DMS53 treated with DMSO at 0.1 percent for 48 hours (cell line): ENCODE measurements around the gene GNB5.
"Not testable (repeated sequence)": the region's sequence is repeated elsewhere in the genome, so short reads cannot be mapped to it uniquely, and the experiment has no call there.

Source experiments
- DNase-seq: peaks from one replicate; lab custom pipeline; 2025; ENCODE audit not compliant: unreplicated experiment; lab: John Stamatoyannopoulos, UW

Gene GNB5

GRCh38 chr15:52097180-52097579 lies 94.0 kb downstream of the GNB5 start:
- no peak for DNase-seq

- DNase-seq, result not testable (repeated sequence)
Observed at GRCh38 chr15:52096536-52096935, 94.7 kb downstream of the GNB5 start.

- no peak for DNase-seq
Observed at GRCh38 chr15:52095597-52096262, 95.5 kb downstream of the GNB5 start.

GRCh38 chr15:52094811-52095584 lies 96.2 kb downstream of the GNB5 start:
- DNase-seq, result no peak

- DNase-seq, result no peak
Observed at GRCh38 chr15:52093539-52094510, 97.4 kb downstream of the GNB5 start.

GRCh38 chr15:52093167-52093538 lies 98.0 kb downstream of the GNB5 start:
- DNase-seq, result no peak

- DNase-seq, result no peak
Observed at GRCh38 chr15:52090193-52090592, 101.0 kb downstream of the GNB5 start.

- DNase-seq, result no peak
Observed at GRCh38 chr15:52086011-52086786, 105.0 kb downstream of the GNB5 start.

- no peak for DNase-seq
Observed at GRCh38 chr15:52085299-52085698, 105.9 kb downstream of the GNB5 start.

GRCh38 chr15:52083603-52084002 lies 107.6 kb downstream of the GNB5 start:
- no peak for DNase-seq

- not testable (repeated sequence) for DNase-seq
Observed at GRCh38 chr15:52083037-52083359, 108.2 kb downstream of the GNB5 start.

- DNase-seq, result no peak
Observed at GRCh38 chr15:52082197-52083036, 108.8 kb downstream of the GNB5 start.

GRCh38 chr15:52080706-52081392 lies 110.3 kb downstream of the GNB5 start:
- DNase-seq, result no peak

GRCh38 chr15:52080031-52080430 lies 111.2 kb downstream of the GNB5 start:
- no peak for DNase-seq

GRCh38 chr15:52078876-52079700 lies 112.1 kb downstream of the GNB5 start:
- DNase-seq, result peak; percentile 26

GRCh38 chr15:52078197-52078875 lies 112.9 kb downstream of the GNB5 start:
- no peak for DNase-seq

- DNase-seq, result no peak
Observed at GRCh38 chr15:52076889-52077781, 114.1 kb downstream of the GNB5 start.
